Measurements from ENCODE around the gene WNK2.

The WNK2 gene

GRCh38 chr9:93300175-93300572 lies 116.2 kb downstream of the WNK2 start:
- no peak for TF ChIP-seq CTCF (IDR thresholded peaks at IDR 0.05; ENCODE audit: control insufficient read depth, insufficient read depth, low read depth, low read length, missing control alignments)
- no peak for DNase-seq (ENCODE audit: low read depth)
- H3K4me3 ChIP-seq (ENCODE audit: control insufficient read depth, low read depth, low read length): no peak overlapping the region

- TF ChIP-seq CTCF (IDR thresholded peaks at IDR 0.05; ENCODE audit: control insufficient read depth, insufficient read depth, low read depth, low read length, missing control alignments): no peak
- H3K4me3 ChIP-seq (ENCODE audit: control insufficient read depth, low read depth, low read length): no peak overlapping the region
- no peak for DNase-seq (ENCODE audit: low read depth)
These were observed 116.7 kb downstream of the WNK2 start for GRCh38 chr9:93300585-93301081.

- no peak for DNase-seq (ENCODE audit: low read depth)
- TF ChIP-seq CTCF (IDR thresholded peaks at IDR 0.05; ENCODE audit: control insufficient read depth, insufficient read depth, low read depth, low read length, missing control alignments): no peak
- H3K4me3 ChIP-seq (ENCODE audit: control insufficient read depth, low read depth, low read length): no peak overlapping the region
These were observed 117.4 kb downstream of the WNK2 start for GRCh38 chr9:93301291-93301811.

GRCh38 chr9:93301911-93302541 lies 118.1 kb downstream of the WNK2 start:
- DNase-seq (ENCODE audit: low read depth): no peak
- TF ChIP-seq CTCF (IDR thresholded peaks at IDR 0.05; ENCODE audit: control insufficient read depth, insufficient read depth, low read depth, low read length, missing control alignments): no peak
- H3K4me3 ChIP-seq (ENCODE audit: control insufficient read depth, low read depth, low read length): no peak overlapping the region

- DNase-seq (ENCODE audit: low read depth): no peak
- peak; percentile 52 for TF ChIP-seq CTCF (IDR thresholded peaks at IDR 0.05; ENCODE audit: control insufficient read depth, insufficient read depth, low read depth, low read length, missing control alignments)
These were observed 118.8 kb downstream of the WNK2 start for GRCh38 chr9:93302586-93303257.

GRCh38 chr9:93303258-93303771 lies 119.4 kb downstream of the WNK2 start:
- no peak overlapping the region for H3K4me3 ChIP-seq (ENCODE audit: control insufficient read depth, low read depth, low read length)
- no peak for TF ChIP-seq CTCF (IDR thresholded peaks at IDR 0.05; ENCODE audit: control insufficient read depth, insufficient read depth, low read depth, low read length, missing control alignments)
- DNase-seq (ENCODE audit: low read depth): no peak

More at GRCh38 chr9:93302586-93303257, 118.8 kb downstream of the WNK2 start:
- H3K4me3 ChIP-seq (ENCODE audit: control insufficient read depth, low read depth, low read length): no peak overlapping the region

Measured in AG09309 (cell line).